ENCODE results near the gene NUFIP1.
"Not testable (repeated sequence)": the region's sequence is repeated elsewhere in the genome, so short reads cannot be mapped to it uniquely, and the experiment has no call there.

NUFIP1 gene

GRCh38 chr13:44969551-44970484, 19.5 kb downstream of the NUFIP1 start:
- DNase-seq (ENCODE audit: low read depth) = no peak

- DNase-seq (ENCODE audit: low read depth) = no peak
Measured at GRCh38 chr13:44968434-44968815, 20.8 kb downstream of the NUFIP1 start.

DNA sequence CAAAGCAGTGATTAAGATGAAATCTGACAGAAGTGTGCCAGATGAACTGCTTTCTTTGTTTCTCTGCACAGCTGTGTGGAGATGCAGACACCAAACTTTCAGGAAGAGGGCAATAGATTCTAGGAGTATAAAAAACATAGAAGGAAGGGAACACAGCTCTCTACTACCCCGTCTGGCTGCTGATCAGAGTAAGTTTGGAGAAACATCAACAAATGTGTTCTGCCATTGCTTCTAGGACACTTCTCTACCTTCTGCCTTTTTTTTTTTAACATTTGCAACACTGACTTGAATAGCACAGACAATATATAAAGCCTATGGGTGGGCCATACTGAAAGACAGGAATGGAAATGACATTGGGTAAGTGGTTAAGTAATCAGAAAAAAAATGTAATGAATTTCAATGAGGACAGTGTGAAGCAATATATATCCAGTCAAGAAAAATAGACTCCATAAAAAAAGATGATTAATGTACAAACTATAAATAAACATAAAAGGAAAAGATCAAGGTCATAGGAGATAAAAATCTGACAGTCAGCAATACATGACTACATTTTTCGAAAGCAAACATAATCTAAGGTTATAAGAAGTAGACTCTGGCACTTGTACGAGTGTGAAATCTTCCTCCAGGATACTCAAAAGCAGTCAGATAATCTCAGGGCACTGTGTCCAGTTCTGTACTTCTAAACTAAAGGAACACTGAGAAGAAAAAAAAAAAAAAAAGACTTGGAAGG, 21.4 kb downstream of the NUFIP1 start:
- DNase-seq (ENCODE audit: low read depth) = no peak

DNA sequence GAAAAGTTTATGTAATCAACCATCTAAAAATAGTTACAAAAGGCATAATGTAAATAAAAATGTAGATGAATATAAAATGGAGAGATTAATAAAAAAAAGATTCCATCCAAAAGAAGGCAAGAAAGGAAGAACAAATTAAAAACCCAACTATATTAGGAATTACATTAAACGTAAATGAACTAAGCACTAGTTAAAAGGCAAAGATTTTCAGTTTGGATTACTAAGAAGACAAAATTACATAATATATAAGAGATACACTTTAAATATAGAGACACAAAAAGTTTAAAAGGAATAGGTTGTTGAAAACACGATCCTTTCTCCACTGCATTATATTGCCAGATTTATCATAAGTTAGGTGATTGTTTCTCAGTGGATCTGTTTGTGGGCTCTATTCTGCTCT, 27.3 kb downstream of the NUFIP1 start:
- no peak for DNase-seq (ENCODE audit: low read depth)

- no peak for DNase-seq (ENCODE audit: low read depth)
Measured at GRCh38 chr13:44955406-44955805, 33.9 kb downstream of the NUFIP1 start.

DNA sequence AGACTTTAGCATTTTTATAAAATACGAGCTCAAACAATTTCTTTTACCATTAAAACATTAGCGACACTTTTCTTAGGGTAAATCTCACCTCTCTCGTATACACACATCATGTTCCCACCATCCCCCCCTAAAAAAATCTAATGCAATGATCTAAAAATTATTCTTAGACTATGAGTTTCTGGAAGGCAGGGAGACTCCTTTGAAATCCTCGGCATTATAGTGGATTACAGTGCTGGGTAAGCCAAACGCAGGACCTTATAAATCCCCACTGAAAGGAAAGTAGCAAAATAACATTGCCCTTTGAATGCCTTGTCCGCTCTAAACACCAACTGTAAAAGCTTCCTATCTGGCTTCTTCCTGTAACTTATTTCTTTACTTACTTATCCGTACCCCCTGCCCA, 35.0 kb downstream of the NUFIP1 start:
- no peak for DNase-seq (ENCODE audit: low read depth)

GRCh38 chr13:44952671-44953070, 36.6 kb downstream of the NUFIP1 start:
- no peak for DNase-seq (ENCODE audit: low read depth)

DNA sequence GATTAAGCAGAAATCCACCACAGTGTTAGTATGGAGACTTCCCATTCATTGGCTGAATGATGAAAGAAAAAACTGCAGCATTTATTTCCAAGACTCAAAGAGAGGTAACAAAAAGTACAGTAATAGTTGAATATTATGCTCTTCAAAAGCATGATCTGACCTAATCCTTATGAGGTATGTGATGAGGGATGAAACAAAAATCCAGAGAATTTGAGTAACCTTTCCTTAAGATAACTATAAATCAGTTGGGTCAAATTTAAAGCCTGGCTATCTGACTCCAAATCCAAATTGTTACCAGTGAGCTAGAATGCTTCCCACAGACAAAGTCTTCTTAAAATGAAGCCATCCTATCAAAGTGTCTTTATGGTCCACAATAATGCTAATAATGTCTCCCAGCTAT, 38.1 kb downstream of the NUFIP1 start:
- no peak for DNase-seq (ENCODE audit: low read depth)

DNA sequence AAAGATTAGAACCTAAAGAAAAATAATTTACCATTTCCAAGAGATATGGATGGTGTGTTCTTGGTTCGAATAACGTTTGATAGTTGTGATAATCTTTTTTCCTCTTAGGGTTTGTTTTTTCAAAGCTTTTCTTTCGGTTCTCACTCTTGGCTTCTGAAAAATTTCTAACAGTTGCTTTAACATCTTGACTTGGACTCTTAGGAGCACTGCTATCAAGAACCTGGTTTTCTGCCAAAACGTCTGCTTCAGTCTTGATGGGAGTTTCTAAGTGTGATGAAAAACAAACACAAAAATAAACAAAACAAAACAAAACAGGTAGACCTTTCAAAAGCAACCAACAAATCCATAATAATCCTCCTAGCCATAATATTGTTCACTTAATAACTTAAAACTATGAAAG, 45.9 kb downstream of the NUFIP1 start:
- not testable (repeated sequence) for DNase-seq (ENCODE audit: low read depth)

- DNase-seq (ENCODE audit: low read depth) = no peak
Measured at GRCh38 chr13:44938854-44939253, 50.4 kb downstream of the NUFIP1 start.

DNA sequence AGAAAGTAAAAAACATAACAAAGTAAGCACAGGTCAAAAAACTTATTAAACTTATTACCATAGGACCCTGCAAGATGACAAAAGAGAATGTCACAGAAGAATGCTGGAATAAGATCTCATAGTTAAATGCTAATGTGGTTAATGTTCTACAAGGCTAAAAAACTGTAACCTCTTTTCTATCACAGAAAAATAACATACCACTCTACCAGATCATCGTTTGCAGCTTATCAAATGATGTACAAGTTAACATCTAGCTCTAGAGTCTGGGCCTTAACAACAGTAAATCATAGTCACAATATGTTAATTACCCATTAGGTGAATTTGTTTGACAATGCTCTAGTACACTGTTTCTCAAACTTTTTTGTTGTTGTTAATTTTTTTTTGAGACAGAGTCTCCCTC, 53.0 kb downstream of the NUFIP1 start:
- no peak for DNase-seq (ENCODE audit: low read depth)

GRCh38 chr13:44934724-44935123, 54.5 kb downstream of the NUFIP1 start:
- DNase-seq (ENCODE audit: low read depth) = no peak

GRCh38 chr13:44932850-44933251, 56.4 kb downstream of the NUFIP1 start:
- no peak for DNase-seq (ENCODE audit: low read depth)

DNA sequence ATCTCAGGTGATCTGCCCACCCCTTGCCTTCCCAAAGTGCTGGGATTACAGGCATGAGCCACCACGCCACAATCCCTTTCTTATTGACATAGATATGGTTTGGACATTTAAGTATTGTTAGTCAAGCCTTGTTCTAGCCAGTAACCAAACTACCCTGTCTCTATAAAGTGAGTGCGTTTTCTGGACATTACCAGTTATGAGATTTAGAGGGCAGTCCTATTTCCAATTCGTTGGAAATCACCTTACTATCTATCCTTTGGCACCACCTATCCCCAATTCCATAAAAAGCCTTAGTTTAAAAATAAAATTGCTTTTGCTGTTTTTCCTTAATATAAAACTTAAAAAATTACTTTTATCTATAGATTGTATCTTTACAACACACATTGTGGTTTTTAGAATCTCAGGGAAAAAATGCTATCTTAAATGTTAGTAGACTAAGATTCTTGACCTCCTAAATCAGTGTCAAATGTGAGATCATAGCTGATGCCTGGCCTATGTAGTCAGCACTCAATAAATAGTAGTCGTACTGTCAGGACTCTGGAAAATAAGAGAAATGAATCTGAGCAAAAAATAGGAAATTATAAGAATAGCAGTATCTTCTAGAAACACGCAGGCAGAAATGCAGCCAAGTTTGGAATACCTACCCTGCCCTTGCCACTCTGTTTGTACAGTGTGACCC, 57.0 kb downstream of the NUFIP1 start:
- no peak for DNase-seq (ENCODE audit: low read depth)

GRCh38 chr13:44930963-44931623, 58.2 kb downstream of the NUFIP1 start:
- no peak for DNase-seq (ENCODE audit: low read depth)

GRCh38 chr13:44930280-44930679, 59.0 kb downstream of the NUFIP1 start:
- no peak for DNase-seq (ENCODE audit: low read depth)

GRCh38 chr13:44929692-44930091, 59.6 kb downstream of the NUFIP1 start:
- no peak for DNase-seq (ENCODE audit: low read depth)

DNA sequence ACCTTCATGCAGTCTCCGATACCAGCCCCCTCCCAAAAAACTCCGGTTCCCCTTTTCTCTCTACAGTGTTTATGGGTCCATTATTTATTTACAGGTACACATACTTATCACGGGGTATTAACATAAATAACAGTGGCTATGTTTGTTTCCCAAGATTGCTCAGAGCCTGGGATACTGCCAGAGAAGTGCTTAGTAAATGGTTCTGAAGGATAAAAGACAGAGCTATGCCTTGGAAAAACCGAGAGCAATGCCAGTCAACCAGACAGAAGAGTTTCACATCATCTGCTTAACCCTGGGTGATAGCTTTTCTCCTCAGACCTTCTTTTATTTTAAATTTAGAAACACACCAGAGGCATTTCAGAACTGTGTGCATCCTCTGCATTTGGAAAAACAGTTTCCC, 61.3 kb downstream of the NUFIP1 start:
- DNase-seq (ENCODE audit: low read depth) = no peak

DNA sequence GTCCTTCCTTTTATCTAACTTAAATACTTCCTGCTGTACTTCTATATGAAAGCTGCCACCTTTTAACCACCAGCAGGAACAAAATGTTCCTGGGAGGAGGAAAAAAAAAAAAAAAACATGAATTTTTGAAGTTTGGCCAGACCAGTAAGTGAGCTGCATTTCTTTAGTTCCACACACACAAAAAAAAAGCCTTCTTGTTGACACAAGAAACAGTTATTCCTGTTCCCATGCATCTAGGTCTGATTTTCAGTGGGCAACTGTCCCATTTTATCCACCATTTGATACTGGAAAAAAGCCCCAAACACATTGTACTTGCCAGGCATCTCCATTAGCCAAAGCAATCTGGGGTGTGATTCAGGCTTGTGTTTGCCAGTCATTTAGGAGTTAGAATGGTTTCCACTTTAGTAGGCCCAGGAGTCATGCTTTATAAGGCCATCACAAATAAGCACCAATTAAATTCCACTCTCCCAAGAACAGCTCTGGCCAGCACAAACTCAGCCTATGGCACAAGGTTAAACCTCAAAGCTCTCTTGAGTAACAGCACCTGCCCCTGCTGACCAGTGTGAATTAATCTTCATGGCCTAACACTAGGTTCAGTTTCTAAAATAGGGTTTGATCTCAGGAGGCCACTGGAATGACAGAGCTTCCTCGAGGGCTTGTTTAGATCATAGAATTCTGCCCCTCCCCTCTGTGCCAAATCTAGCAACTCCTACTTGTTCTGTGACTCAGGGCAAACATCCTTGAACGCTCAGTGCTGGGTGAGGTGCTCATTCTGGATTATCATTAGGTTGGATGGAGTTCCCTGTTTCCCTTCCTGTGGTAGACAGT, 67.1 kb downstream of the NUFIP1 start:
- DNase-seq (ENCODE audit: low read depth) = no peak

GRCh38 chr13:44921246-44921877, 67.9 kb downstream of the NUFIP1 start:
- DNase-seq (ENCODE audit: low read depth) = no peak

- no peak for DNase-seq (ENCODE audit: low read depth)
Measured at GRCh38 chr13:44920013-44920412, 69.3 kb downstream of the NUFIP1 start.
